ENCODE results near the gene CNTNAP2. TPM values are rescaled to one million over a fixed set of nuclear protein-coding genes. Genes with fewer than 3 reads are reported as not detected.

The CNTNAP2 gene
- total and polyA plus RNA-seq, 3 donors from 2014 or later, result 4.3 to 6.1 (median 4.4) TPM

- no peak overlapping the region for H3K4me3 ChIP-seq
- DNase-seq, result no peak
- H3K27me3 ChIP-seq, result no peaks in the 10 kb centered on the region
- no peaks in the 10 kb centered on the region for H3K9me3 ChIP-seq
- TF ChIP-seq POLR2A (IDR thresholded peaks at IDR 0.05) (no peak), CTCF (IDR thresholded peaks at IDR 0.05) (no peak)
- intact Hi-C loops (cut with DNase I; ENCODE audit: low total_unique reads), result no loop called here
- no peak overlapping the region for H3K27ac ChIP-seq
- H3K36me3 ChIP-seq (ENCODE audit: low read depth, missing control alignments), result no peaks in the 10 kb centered on the region
- H3K4me1 ChIP-seq, result no peaks in the 10 kb centered on the region
- WGBS, 2 donors, result 81 to 87% methylated on average over 1 of the region's 1 CpG
These were observed 85.3 kb downstream of the CNTNAP2 start for GRCh38 chr7:146201945-146202344.

- Histone ChIP-seq H3K27me3 (no peaks in the 10 kb centered on the region), H3K4me3 (no peak overlapping the region), H3K9me3 (no peaks in the 10 kb centered on the region), H3K36me3 (ENCODE audit: low read depth, missing control alignments) (no peaks in the 10 kb centered on the region), H3K27ac (no peak overlapping the region), H3K4me1 (no peaks in the 10 kb centered on the region)
- TF ChIP-seq CTCF (IDR thresholded peaks at IDR 0.05), result no peak
- TF ChIP-seq POLR2A (IDR thresholded peaks at IDR 0.05), result no peak
- DNase-seq, result no peak
- intact Hi-C loops (cut with DNase I; ENCODE audit: low total_unique reads), result no loop called here
- WGBS, 2 donors, result 46 to 52% methylated on average over 2 of the region's 2 CpGs
These were observed 89.7 kb downstream of the CNTNAP2 start for GRCh38 chr7:146206270-146206669.

GRCh38 chr7:146208492-146208891 lies 91.9 kb downstream of the CNTNAP2 start:
- no peak for DNase-seq
- H3K27me3 ChIP-seq, result no peaks in the 10 kb centered on the region
- no peaks in the 10 kb centered on the region for H3K4me1 ChIP-seq
- intact Hi-C loops (cut with DNase I; ENCODE audit: low total_unique reads), result no loop called here
- TF ChIP-seq CTCF (IDR thresholded peaks at IDR 0.05) (no peak), POLR2A (IDR thresholded peaks at IDR 0.05) (no peak)
- no peaks in the 10 kb centered on the region for H3K9me3 ChIP-seq
- WGBS, 2 donors, result 74 to 87% methylated on average over 1 of the region's 1 CpG
- H3K4me3 ChIP-seq, result no peak overlapping the region
- no peak overlapping the region for H3K27ac ChIP-seq
- H3K36me3 ChIP-seq (ENCODE audit: low read depth, missing control alignments), result no peaks in the 10 kb centered on the region

- Histone ChIP-seq H3K36me3 (ENCODE audit: low read depth, missing control alignments) (no peaks in the 10 kb centered on the region), H3K4me3 (no peak overlapping the region), H3K9me3 (no peaks in the 10 kb centered on the region), H3K27me3 (no peaks in the 10 kb centered on the region), H3K27ac (no peak overlapping the region), H3K4me1 (no peaks in the 10 kb centered on the region)
- 87 to 92% methylated on average over 4 of the region's 4 CpGs for WGBS, 2 donors
- no peak for DNase-seq
- intact Hi-C loops (cut with DNase I; ENCODE audit: low total_unique reads), result no loop called here
- TF ChIP-seq POLR2A (IDR thresholded peaks at IDR 0.05), result no peak
- TF ChIP-seq CTCF (IDR thresholded peaks at IDR 0.05), result no peak
These were observed 98.2 kb downstream of the CNTNAP2 start for GRCh38 chr7:146214842-146215241.

GRCh38 chr7:146216396-146217041 lies 99.9 kb downstream of the CNTNAP2 start:
- 61 to 78% methylated on average over 9 of the region's 9 CpGs for WGBS, 2 donors
- Histone ChIP-seq H3K27me3 (no peaks in the 10 kb centered on the region), H3K4me1 (no peaks in the 10 kb centered on the region), H3K27ac (no peak overlapping the region), H3K4me3 (no peak overlapping the region), H3K36me3 (ENCODE audit: low read depth, missing control alignments) (no peaks in the 10 kb centered on the region), H3K9me3 (no peaks in the 10 kb centered on the region)
- TF ChIP-seq CTCF (IDR thresholded peaks at IDR 0.05) (no peak), POLR2A (IDR thresholded peaks at IDR 0.05) (no peak)
- intact Hi-C loops (cut with DNase I; ENCODE audit: low total_unique reads), result no loop called here
- DNase-seq, result no peak

Data from testis (tissue), 3 donors.